ENCODE data around the gene CDH13. TPM values are rescaled to one million over a fixed set of nuclear protein-coding genes. Genes with fewer than 3 reads are reported as not detected.
A peak's percentile ranks its signal among the peaks of the same experiment; 100 is the strongest.

CDH13 gene
- total and polyA plus RNA-seq, 2 experiments from 2014 or later, result 2.9 to 4.8 TPM

DNA sequence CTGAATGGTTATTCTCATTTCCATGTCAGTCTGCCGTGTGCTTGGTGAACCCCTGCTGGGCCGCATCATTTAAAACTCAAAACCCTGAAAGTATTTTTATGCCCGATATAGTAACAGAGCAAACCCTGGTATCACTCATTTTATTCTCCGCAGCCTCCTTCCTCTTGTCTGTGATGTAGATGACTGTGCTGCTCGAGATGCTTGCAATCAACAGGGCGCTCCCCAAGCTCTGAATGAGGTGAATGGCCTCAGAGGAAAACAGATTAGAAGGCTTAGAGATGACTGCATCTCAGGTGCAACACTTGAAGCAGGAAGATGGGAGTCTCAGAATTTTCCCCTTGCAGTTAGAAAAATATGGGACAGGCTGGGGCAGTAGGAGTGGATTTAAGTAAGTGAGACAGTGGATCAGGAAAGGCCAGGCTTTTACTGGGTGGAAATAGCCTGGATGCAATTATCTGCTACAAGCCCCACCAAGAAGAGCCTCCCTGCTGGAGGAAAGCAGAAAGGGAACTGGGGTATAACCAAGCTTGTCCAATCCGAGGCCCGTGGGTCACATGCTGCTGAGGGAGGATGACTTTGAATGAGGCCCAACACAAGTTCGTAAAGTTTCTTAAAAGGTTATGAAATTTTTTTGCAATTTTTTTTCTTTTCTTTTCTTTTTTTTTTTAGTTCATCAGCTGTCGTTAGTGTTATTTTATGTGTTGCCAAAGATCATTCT lies 166.9 kb downstream of the CDH13 start:
- DNase-seq (ENCODE audit: low read depth in 1 of 2, low spot score in 1 of 2), result no peak
- Histone ChIP-seq H3K36me3 (no peaks in the 10 kb centered on the region), H3K9me3 (ENCODE audit: low read depth) (no peaks in the 10 kb centered on the region), H3K27ac (no peak overlapping the region), H3K27me3 (no peaks in the 10 kb centered on the region), H3K4me3 (no peak overlapping the region), H3K4me1 (ENCODE audit: low read depth) (no peaks in the 10 kb centered on the region)
- TF ChIP-seq CTCF (IDR thresholded peaks at IDR 0.05; ENCODE audit: low read depth, low read length), result no peak

DNA sequence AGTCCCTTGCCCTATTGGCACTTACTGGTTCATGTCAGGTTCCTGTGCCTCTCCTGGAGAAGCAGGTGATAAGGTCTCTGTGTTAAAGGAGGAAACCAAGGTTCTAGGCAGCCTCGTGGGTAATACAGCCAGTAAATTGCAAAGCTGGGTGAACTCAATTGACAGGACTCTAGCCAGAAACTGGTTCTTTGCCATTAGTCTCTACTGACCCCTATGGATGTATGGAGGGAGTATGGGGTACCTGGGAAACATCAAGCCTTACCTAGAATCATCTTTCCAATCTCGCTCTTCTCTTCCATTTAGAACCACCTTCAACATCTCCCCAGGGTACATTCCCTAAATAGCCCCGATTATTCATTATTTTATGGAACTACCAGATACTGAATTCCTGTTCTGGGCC lies 169.3 kb downstream of the CDH13 start:
- TF ChIP-seq CTCF (IDR thresholded peaks at IDR 0.05; ENCODE audit: low read depth, low read length), result peak; percentile 11
- no peak overlapping the region for H3K27ac ChIP-seq
- H3K36me3 ChIP-seq, result no peaks in the 10 kb centered on the region
- no peaks in the 10 kb centered on the region for H3K9me3 ChIP-seq (ENCODE audit: low read depth)
- no peaks in the 10 kb centered on the region for H3K27me3 ChIP-seq
- no peak for DNase-seq (ENCODE audit: low read depth in 1 of 2, low spot score in 1 of 2)
- no peaks in the 10 kb centered on the region for H3K4me1 ChIP-seq (ENCODE audit: low read depth)
- H3K4me3 ChIP-seq, result no peak overlapping the region

DNA sequence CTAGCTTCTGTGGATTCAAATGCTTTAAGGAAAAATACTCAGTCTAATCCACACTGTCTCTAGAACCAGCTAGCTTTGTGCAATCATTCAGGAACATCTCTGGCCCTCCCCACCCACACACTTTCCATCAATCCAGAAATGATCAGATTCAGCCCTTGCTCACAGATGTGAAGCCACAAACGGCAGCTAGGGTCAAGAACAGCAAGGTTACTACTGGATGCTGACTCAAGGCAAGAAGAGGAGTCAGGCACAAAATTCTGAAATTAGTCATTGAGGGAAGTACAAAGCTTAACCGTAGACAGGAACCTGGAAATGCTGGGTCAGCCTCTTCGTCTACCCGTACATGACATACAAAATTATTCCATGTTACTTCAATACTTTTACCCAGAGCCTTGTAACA lies 174.6 kb downstream of the CDH13 start:
- no peaks in the 10 kb centered on the region for H3K27me3 ChIP-seq
- no peak for DNase-seq (ENCODE audit: low read depth in 1 of 2, low spot score in 1 of 2)
- H3K4me1 ChIP-seq (ENCODE audit: low read depth), result no peaks in the 10 kb centered on the region
- H3K27ac ChIP-seq, result no peak overlapping the region
- H3K4me3 ChIP-seq, result no peak overlapping the region
- no peaks in the 10 kb centered on the region for H3K36me3 ChIP-seq
- H3K9me3 ChIP-seq (ENCODE audit: low read depth), result no peaks in the 10 kb centered on the region
- TF ChIP-seq CTCF (IDR thresholded peaks at IDR 0.05; ENCODE audit: low read depth, low read length), result no peak

GRCh38 chr16:82805866-82806265 lies 179.1 kb downstream of the CDH13 start:
- Histone ChIP-seq H3K4me3 (no peak overlapping the region), H3K27me3 (no peaks in the 10 kb centered on the region), H3K9me3 (ENCODE audit: low read depth) (no peaks in the 10 kb centered on the region)

DNA sequence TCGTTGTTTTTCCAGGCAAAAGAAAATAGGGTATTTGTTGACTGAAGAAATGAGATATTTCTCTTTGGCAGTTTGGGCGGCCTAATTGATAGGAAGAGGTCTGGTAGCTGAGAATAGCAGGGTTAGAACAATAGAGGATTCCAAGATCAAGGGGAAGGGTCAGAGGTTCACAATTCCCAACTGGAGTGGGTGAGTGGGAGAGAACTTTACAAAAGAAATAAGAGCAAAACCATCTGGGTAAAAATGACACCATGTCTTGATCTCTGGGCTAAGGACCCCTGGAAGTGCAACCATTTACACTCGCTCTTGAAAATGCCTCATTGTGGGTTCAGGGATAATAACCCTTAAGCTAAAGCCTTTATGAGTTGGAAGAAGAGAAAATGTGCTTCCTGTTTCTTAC lies 180.5 kb downstream of the CDH13 start:
- Histone ChIP-seq H3K4me3 (no peak overlapping the region), H3K9me3 (ENCODE audit: low read depth) (no peaks in the 10 kb centered on the region), H3K27ac (no peak overlapping the region), H3K36me3 (no peaks in the 10 kb centered on the region), H3K27me3 (no peaks in the 10 kb centered on the region), H3K4me1 (ENCODE audit: low read depth) (no peaks in the 10 kb centered on the region)
- no peak for DNase-seq (ENCODE audit: low read depth in 1 of 2, low spot score in 1 of 2)
- TF ChIP-seq CTCF (IDR thresholded peaks at IDR 0.05; ENCODE audit: low read depth, low read length), result no peak

More at GRCh38 chr16:82805866-82806265, 179.1 kb downstream of the CDH13 start:
- Histone ChIP-seq H3K36me3 (no peaks in the 10 kb centered on the region), H3K27ac (no peak overlapping the region), H3K4me1 (ENCODE audit: low read depth) (no peaks in the 10 kb centered on the region)
- TF ChIP-seq CTCF (IDR thresholded peaks at IDR 0.05; ENCODE audit: low read depth, low read length), result no peak
- no peak for DNase-seq (ENCODE audit: low read depth in 1 of 2, low spot score in 1 of 2)

All from cardiac muscle cell (in vitro differentiated cells and primary cell).